BLaER1 treated with 17β-estradiol and CSF1 and Interleukin-3, amounts not matched to agents 10 nM and 100 nM (cell line): Measurements from ENCODE around the gene MICB.
"Not testable (repeated sequence)": the region's sequence is repeated elsewhere in the genome, so short reads cannot be mapped to it uniquely, and the experiment has no call there.

Experiments
- H3K27ac ChIP-seq, 11 experiments: shearing (Covaris generic); formaldehyde crosslinking; 2 replicates each; pipeline ENCODE4 v1.8.1; 2022
- H3K27me3 ChIP-seq, 11 experiments: shearing (Covaris generic); formaldehyde crosslinking; 2 replicates each; pipeline ENCODE4 v1.8.1; 2022
- H3K36me3 ChIP-seq, 11 experiments: shearing (Covaris generic); formaldehyde crosslinking; 2 replicates each; pipeline ENCODE4 v1.8.1; 2022
- H3K4me1 ChIP-seq, 10 experiments: shearing (Covaris generic); formaldehyde crosslinking; 2 replicates each; pipeline ENCODE4 v1.8.1; 2022
- H3K4me2 ChIP-seq, 11 experiments: shearing (Covaris generic); formaldehyde crosslinking; 2 replicates each; pipeline ENCODE4 v1.8.1; 2022
- H3K4me3 ChIP-seq, 10 experiments: shearing (Covaris generic); formaldehyde crosslinking; 2 replicates each; pipeline ENCODE4 v1.8.1; 2022
- H3K9ac ChIP-seq, 11 experiments: shearing (Covaris generic); formaldehyde crosslinking; 2 replicates each; pipeline ENCODE4 v1.8.1; 2022
- H3K9me3 ChIP-seq, 11 experiments: shearing (Covaris generic); formaldehyde crosslinking; replicated peaks in 1 of 11; 2 replicates each; pipeline ENCODE4 v1.8.1; 2022
- H4K20me1 ChIP-seq, 11 experiments: shearing (Covaris generic); formaldehyde crosslinking; 2 replicates each; pipeline ENCODE4 v1.8.1; 2022
- Cebpa-rat ChIP-seq, 11 experiments: shearing (Covaris generic); IDR thresholded peaks; 2 replicates each; pipeline ENCODE4 v1.8.1; 2022

The MICB gene

DNA sequence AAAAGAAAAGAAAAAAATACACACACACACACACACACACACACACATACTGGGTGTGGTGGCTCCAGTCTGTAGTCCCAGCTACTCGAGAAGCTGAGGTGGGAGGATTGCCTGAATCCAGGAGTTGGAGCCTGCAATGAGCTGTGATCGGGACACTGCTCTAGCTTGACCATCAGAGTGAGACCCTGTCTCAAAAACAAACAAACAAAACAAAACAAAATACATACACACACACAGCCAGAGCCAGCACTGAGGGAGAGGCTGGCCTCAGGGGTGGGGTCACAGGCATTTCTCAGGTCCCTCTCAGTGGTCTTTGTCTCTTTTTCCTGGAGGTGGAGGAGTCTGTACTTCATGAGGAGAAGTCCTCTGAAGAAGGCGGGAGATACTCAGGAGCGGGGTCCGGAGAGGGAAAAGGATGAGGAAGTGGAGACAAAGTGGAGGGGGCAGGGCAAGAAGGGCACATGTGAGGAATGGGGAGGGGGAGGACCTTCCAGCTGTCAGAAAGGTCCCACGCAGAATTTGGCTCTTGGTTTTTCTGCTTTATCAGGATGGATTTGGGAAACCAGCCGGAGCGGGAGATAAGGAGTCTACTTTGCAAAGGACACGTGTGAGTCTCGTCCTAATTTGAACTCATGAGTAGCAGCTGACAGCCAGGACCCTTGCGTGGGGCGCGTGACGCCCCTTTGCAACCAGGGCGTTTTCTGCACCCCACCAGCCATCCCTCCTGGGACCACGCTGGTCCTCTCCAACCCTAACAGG is 7.7 kb upstream of the MICB start:
- Histone ChIP-seq H3K27me3 (no peaks in the 10 kb centered on the region), H3K4me3 (no peak overlapping the region), H3K4me1 (peaks cover 27 to 45% (median 33%) of the 10 kb centered on the region in 10 experiments), H3K9ac (peak overlapping the region in 1 of 11 experiments; percentile 2; a peak in 1 of 22 replicates), H3K36me3 (peaks cover 0 to 27% (median 0%) of the 10 kb centered on the region in 11 experiments; a peak in 5 of 22 replicates), H4K20me1 (0 out of 22 replicates have a peak, but pooled peaks cover 0 to 6% (median 0%) of the 10 kb centered on the region in 11 experiments), H3K4me2 (peak overlapping the region in 5 of 11 experiments; percentile 25 to 97 (median 84); a peak in 1 of 22 replicates), H3K9me3 (peaks cover 0 to 8% (median 0%) of the 10 kb centered on the region in 11 experiments; a peak in 2 of 22 replicates), H3K27ac (peak overlapping the region in 1 of 11 experiments; percentile 28; a peak in 1 of 22 replicates)
- TF ChIP-seq Cebpa-rat (IDR thresholded peaks at IDR 0.05) = no peak

DNA sequence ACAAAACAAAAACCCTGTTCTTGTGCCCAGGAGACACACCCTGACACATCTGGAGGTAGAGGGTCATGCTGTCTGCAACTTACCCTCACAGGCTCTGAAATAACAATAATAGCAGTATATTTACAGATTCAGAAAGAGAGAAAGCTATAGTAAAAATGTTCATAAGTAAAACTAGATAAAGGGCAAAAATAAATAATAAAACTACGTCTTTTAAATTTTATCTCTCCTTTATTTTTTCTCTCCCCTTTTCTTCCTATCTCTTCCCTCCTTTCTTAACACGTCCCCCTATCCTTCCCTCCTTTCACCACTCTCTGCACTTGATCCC is 4.4 kb upstream of the MICB start:
- Histone ChIP-seq H4K20me1 (peaks cover 0 to 15% (median 4%) of the 10 kb centered on the region in 11 experiments; a peak in 10 of 22 replicates), H3K9ac (peak overlapping the region; percentile 84 to 92 (median 88); a peak in 21 of 22 replicates), H3K36me3 (peaks cover 0 to 17% (median 0%) of the 10 kb centered on the region in 11 experiments; a peak in 3 of 22 replicates), H3K4me1 (peaks cover 47 to 61% (median 55%) of the 10 kb centered on the region in 10 experiments), H3K4me2 (peak overlapping the region; percentile 82 to 99 (median 96)), H3K4me3 (peak overlapping the region; percentile 75 to 99 (median 90)), H3K27ac (peak overlapping the region in 10 of 11 experiments; percentile 83 to 92 (median 86); a peak in 16 of 22 replicates)
- not testable (repeated sequence) for H3K27me3 ChIP-seq, H3K9me3 ChIP-seq

DNA sequence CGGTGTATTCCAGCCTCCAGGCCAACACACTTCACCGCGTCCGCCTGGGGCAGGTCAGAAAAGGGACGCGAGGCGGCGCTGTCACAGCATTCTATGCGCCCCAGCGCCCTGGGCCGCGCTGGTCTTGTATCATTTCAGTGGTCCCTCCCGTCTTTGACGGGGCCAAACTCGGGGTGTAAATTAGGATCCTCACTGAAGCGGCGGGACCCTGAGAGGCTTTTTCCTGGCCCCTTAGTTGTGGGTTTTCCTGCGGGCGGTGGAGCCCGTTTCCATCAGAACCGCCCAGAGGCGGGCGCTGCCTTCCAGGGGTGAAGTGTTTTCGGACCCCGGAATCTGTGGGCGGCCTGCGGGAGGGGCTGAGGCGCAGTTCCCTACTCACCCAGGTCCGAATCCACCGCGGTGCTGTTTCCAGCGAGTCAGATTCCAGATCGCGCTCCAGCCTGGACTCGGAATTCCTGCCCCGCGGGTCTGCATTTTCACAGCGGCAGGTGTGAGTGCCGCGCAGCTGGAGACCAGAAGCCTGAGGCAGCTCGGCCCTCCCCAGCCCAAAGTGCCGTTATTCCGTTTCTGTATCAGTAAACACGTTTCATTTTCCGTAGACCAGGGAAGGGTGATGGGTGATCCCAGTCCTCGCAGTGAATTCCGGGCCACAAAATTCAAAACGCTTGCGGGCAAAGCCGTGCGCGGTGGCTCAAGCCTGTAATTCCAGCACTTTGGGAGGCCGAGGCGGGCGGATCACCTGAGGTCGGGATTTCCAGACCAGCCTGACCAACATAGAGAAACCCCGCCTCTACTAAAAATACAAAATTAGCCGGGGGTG is 3.9 kb upstream of the MICB start:
- no peak for TF ChIP-seq Cebpa-rat (IDR thresholded peaks at IDR 0.05)
- peak overlapping the region; percentile 82 to 99 (median 96) for H3K4me2 ChIP-seq
- H3K27me3 ChIP-seq = no peaks in the 10 kb centered on the region
- H3K9me3 ChIP-seq = no peaks in the 10 kb centered on the region
- peak overlapping the region; percentile 75 to 99 (median 90) for H3K4me3 ChIP-seq
- H3K4me1 ChIP-seq = peaks cover 53 to 67% (median 60%) of the 10 kb centered on the region in 10 experiments
- H4K20me1 ChIP-seq = peaks cover 5 to 21% (median 9%) of the 10 kb centered on the region in 11 experiments; a peak in 18 of 22 replicates
- H3K27ac ChIP-seq = peak overlapping the region; percentile 83 to 92 (median 86)
- peak overlapping the region; percentile 84 to 92 (median 88) for H3K9ac ChIP-seq
- peaks cover 0 to 15% (median 0%) of the 10 kb centered on the region in 11 experiments; a peak in 3 of 22 replicates for H3K36me3 ChIP-seq

DNA sequence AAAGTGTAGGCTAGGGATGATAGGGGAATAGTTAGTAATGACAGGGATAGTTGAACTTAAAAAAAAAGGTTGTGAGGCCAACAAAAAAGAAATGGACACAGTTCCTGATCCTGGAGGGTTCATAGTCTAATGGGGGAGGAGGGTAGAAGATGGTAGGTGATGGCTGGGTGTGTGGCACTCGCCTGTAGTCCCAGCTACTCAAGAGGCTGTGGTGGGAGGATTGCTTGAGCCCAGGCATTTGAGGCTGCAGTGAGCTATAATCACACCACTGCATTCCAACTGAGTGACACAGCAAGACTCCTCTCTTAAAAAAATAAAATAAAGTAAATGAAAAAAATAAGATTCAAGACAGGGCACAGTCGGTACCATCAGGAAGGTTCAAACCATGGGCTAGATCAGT is 2.4 kb upstream of the MICB start:
- Histone ChIP-seq H3K27ac (peak overlapping the region; percentile 83 to 92 (median 86)), H3K36me3 (peaks cover 0 to 3% (median 0%) of the 10 kb centered on the region in 11 experiments; a peak in 2 of 22 replicates), H3K4me1 (peaks cover 55 to 67% (median 60%) of the 10 kb centered on the region in 10 experiments), H3K4me3 (peak overlapping the region; percentile 75 to 99 (median 90)), H3K4me2 (peak overlapping the region; percentile 82 to 99 (median 96)), H3K27me3 (no peaks in the 10 kb centered on the region), H4K20me1 (peaks cover 9 to 30% (median 15%) of the 10 kb centered on the region in 11 experiments; a peak in 18 of 22 replicates), H3K9me3 (peaks cover 0 to 2% (median 0%) of the 10 kb centered on the region in 11 experiments; a peak in 1 of 22 replicates), H3K9ac (peak overlapping the region; percentile 84 to 92 (median 88))
- no peak for TF ChIP-seq Cebpa-rat (IDR thresholded peaks at IDR 0.05)

GRCh38 chr6:31496826-31497225 is 1.1 kb upstream of the MICB start:
- H3K36me3 ChIP-seq = peaks cover 0 to 14% (median 4%) of the 10 kb centered on the region in 11 experiments; a peak in 5 of 22 replicates
- H3K4me1 ChIP-seq = peaks cover 44 to 54% (median 49%) of the 10 kb centered on the region in 10 experiments
- peak overlapping the region; percentile 71 to 99 (median 80) for H3K4me3 ChIP-seq
- peak overlapping the region; percentile 66 to 91 (median 79); a peak in 21 of 22 replicates for H3K9ac ChIP-seq
- peak overlapping the region; percentile 82 to 99 (median 96) for H3K4me2 ChIP-seq
- peaks cover 9 to 43% (median 16%) of the 10 kb centered on the region in 11 experiments; a peak in 18 of 22 replicates for H4K20me1 ChIP-seq
- peaks cover 0 to 12% (median 10%) of the 10 kb centered on the region in 11 experiments; a peak in 10 of 22 replicates for H3K9me3 ChIP-seq
- H3K27ac ChIP-seq = peak overlapping the region in 10 of 11 experiments; percentile 27 to 77 (median 66); a peak in 20 of 22 replicates
- H3K27me3 ChIP-seq = not testable (repeated sequence)

DNA sequence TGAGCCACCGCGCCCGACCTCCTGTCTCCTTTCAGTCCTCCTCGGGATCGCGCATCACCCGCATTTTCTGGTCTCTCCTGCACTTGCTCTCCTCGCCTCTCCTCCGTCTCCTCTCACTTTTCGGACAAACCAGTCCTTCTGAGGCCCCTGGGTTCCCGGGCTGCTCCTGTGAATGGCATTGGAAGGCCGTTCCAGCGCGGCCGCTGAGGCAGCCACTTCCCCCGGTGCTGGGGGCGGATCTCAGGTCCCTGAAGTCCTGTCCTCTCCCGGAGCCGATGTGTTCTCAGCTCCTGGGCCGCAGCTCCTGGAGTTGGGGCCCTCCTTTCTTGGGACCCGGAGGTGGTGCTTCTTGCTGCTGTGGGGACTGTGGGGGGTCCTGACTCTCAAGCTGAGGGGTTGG is 803 bp downstream of the MICB start:
- H3K27ac ChIP-seq = 0 out of 22 replicates have a peak overlapping the region, but pooled peaks of 1 of the 11 experiments have one; percentile 4
- H3K36me3 ChIP-seq = peaks cover 0 to 18% (median 4%) of the 10 kb centered on the region in 11 experiments; a peak in 5 of 22 replicates
- H3K27me3 ChIP-seq = no peaks in the 10 kb centered on the region
- H4K20me1 ChIP-seq = peaks cover 9 to 61% (median 19%) of the 10 kb centered on the region in 11 experiments; a peak in 18 of 22 replicates
- H3K9ac ChIP-seq = peak overlapping the region in 7 of 11 experiments; percentile 23 to 55 (median 46); a peak in 14 of 22 replicates
- H3K9me3 ChIP-seq = peaks cover 0 to 15% (median 11%) of the 10 kb centered on the region in 11 experiments; a peak in 11 of 22 replicates
- TF ChIP-seq Cebpa-rat (IDR thresholded peaks at IDR 0.05) = no peak
- H3K4me3 ChIP-seq = peak overlapping the region in 8 of 10 experiments; percentile 34 to 99 (median 76); a peak in 11 of 20 replicates
- H3K4me2 ChIP-seq = peak overlapping the region; percentile 82 to 99 (median 95)
- peaks cover 30 to 47% (median 36%) of the 10 kb centered on the region in 10 experiments for H3K4me1 ChIP-seq

DNA sequence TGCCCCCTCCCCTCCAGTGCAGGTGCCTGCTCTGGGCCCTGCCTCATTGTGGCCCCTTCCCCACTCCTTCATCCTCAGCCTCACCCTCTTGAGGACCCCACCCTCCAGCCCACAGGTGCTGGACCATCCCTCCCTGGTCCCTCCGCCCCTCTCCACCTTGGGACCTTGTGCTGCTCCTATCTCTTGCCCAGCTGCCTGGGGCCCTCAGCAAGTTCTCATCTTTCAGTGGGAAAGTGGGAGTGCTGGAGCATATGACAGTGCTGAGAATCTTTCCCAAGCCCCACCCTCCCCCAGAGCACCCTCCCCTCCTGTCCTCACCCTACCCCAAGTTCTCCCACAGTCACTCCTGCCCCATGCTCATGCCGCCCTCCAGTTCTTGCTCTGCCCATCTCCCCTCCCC is 1.7 kb downstream of the MICB start:
- Histone ChIP-seq H3K36me3 (peaks cover 0 to 18% (median 4%) of the 10 kb centered on the region in 11 experiments; a peak in 5 of 22 replicates), H3K4me1 (peaks cover 30 to 47% (median 36%) of the 10 kb centered on the region in 10 experiments), H3K9ac (peak overlapping the region in 3 of 11 experiments; percentile 44 to 55 (median 52); a peak in 2 of 22 replicates), H4K20me1 (peaks cover 9 to 69% (median 24%) of the 10 kb centered on the region in 11 experiments; a peak in 18 of 22 replicates), H3K9me3 (peaks cover 0 to 15% (median 11%) of the 10 kb centered on the region in 11 experiments; a peak in 11 of 22 replicates), H3K4me2 (peak overlapping the region in 10 of 11 experiments; percentile 82 to 99 (median 96); a peak in 15 of 22 replicates)
- H3K4me3 ChIP-seq, H3K27me3 ChIP-seq, H3K27ac ChIP-seq: not testable (repeated sequence)

DNA sequence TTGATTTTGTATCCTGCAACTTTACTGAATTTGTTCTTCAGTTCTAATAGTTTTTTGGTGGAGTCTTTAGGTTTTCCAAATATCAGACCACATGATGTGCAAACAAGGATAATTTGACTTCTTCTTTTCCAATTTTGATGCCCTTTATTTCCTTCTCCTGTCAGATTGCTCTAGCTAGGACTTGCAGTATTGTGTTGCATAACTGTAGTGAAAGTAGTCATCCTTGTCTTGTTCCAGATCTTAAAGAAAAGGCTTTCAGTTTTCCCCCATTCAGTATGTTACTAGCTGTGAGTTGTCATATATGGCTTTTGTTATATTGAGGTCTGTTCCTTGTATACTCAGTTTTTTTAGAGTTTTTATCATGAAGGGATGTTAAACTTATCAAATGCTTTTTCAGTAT is 4.6 kb downstream of the MICB start:
- peak overlapping the region in 4 of 11 experiments; percentile 16 to 47 (median 36); a peak in 7 of 22 replicates for H3K4me2 ChIP-seq
- no peak for TF ChIP-seq Cebpa-rat (IDR thresholded peaks at IDR 0.05)
- peaks cover 22 to 47% (median 31%) of the 10 kb centered on the region in 11 experiments for H3K36me3 ChIP-seq
- H4K20me1 ChIP-seq = peaks cover 9 to 87% (median 46%) of the 10 kb centered on the region in 11 experiments; a peak in 19 of 22 replicates
- H3K27ac ChIP-seq = no peak overlapping the region
- peaks cover 0 to 15% (median 11%) of the 10 kb centered on the region in 11 experiments; a peak in 11 of 22 replicates for H3K9me3 ChIP-seq
- H3K27me3 ChIP-seq = no peaks in the 10 kb centered on the region
- H3K4me3 ChIP-seq = no peak overlapping the region
- H3K4me1 ChIP-seq = peaks cover 8 to 26% (median 14%) of the 10 kb centered on the region in 10 experiments
- no peak overlapping the region for H3K9ac ChIP-seq

DNA sequence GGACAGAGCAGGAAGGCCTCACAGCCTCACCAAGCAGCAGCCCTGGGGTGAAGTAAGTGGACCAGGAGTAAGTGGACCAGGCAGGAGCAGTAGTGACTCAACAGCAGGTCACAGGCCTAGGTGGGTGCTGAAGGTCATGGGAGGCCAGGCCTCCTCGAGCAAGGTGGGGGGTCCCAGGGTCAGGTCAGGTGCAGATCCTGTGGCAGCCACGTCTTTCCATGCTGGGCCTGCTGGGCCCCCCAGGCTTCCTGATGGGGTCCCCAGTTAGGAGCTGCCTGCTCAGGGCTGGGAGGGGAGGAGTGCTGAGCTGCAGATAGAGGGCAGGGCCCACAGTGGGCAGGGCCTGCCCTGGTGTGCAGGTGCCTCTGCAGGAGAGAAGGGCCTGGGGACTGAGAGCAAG is 11.1 kb downstream of the MICB start:
- peaks cover 55 to 75% (median 69%) of the 10 kb centered on the region in 11 experiments for H3K36me3 ChIP-seq

More for the DNA sequence above, 11.1 kb downstream of the MICB start:
- Histone ChIP-seq H3K4me1 (peaks cover 0 to 11% (median 2%) of the 10 kb centered on the region in 10 experiments; a peak in 6 of 20 replicates), H4K20me1 (peaks cover 2 to 53% (median 29%) of the 10 kb centered on the region in 11 experiments; a peak in 15 of 22 replicates)
- H3K9me3 ChIP-seq, H3K4me2 ChIP-seq, H3K9ac ChIP-seq, H3K27ac ChIP-seq, H3K27me3 ChIP-seq, H3K4me3 ChIP-seq: not testable (repeated sequence)
